ENCODE results near the gene CDH6. TPM values are rescaled to one million over a fixed set of nuclear protein-coding genes. Genes with fewer than 3 reads are reported as not detected.

The CDH6 gene
- polyA plus RNA-seq, 1 of the 3 experiments (the other 2 are of a cell fraction) = 1.1 TPM

GRCh38 chr5:31173614-31174013 is 19.9 kb upstream of the CDH6 start:
- Histone ChIP-seq H3K9me2 (no peaks in the 10 kb centered on the region), H2AFZ (ENCODE audit: low read depth) (no peak overlapping the region), H3K4me3 (ENCODE audit: low read depth in 2 of 2, low read length in 1 of 2) (no peak overlapping the region), H4K20me1 (ENCODE audit: insufficient read depth) (no peaks in the 10 kb centered on the region), H3K4me2 (no peak overlapping the region), H3K9ac (no peak overlapping the region), H3K4me1 (ENCODE audit: control insufficient read depth in 1 of 2, insufficient read depth in 2 of 2, low read depth in 1 of 2, low read length in 1 of 2) (no peaks in the 10 kb centered on the region), H3K27ac (ENCODE audit: low read depth in 2 of 2, low read length in 1 of 2) (no peak overlapping the region), H3F3A (replicated peaks; ENCODE audit: insufficient read depth) (no peaks in the 10 kb centered on the region), H3K27me3 (ENCODE audit: insufficient read depth) (no peaks in the 10 kb centered on the region; the same call in none of the 2 replicates), H3K79me2 (ENCODE audit: insufficient read depth) (no peaks in the 10 kb centered on the region), H3K9me3 (no peaks in the 10 kb centered on the region), H3K36me3 (replicated peaks in 1 of 2; ENCODE audit: control insufficient read depth in 1 of 2, insufficient read depth in 2 of 2, low read length in 1 of 2) (no peaks in the 10 kb centered on the region)
- ChIA-PET POLR2A (no interaction called here), CTCF (interaction anchor here (3.3 kb wide), 1 partner anchor 14 kb away, joined by 19 read pairs; no protein-coding TSS in a partner anchor)
- WGBS (ENCODE audit: low lambda C conversion rate) = 27% methylated on average over 3 of the region's 3 CpGs
- DNase-seq = no peak
- TF ChIP-seq ZBTB33 (IDR thresholded peaks at IDR 0.05; ENCODE audit: borderline replicate concordance, low read depth) (no peak), POLR2AphosphoS5 (IDR thresholded peaks at IDR 0.05; ENCODE audit: low read depth, low read length) (no peak), SIN3A (IDR thresholded peaks at IDR 0.05; ENCODE audit: borderline replicate concordance, low read depth, low read length) (no peak), TAF1 (IDR thresholded peaks at IDR 0.05; ENCODE audit: borderline replicate concordance, low read depth, low read length) (no peak), RFX5 (IDR thresholded peaks at IDR 0.05; ENCODE audit: low read length) (no peak)

- Histone ChIP-seq H3K4me2 (no peak overlapping the region), H3K79me2 (ENCODE audit: insufficient read depth) (no peaks in the 10 kb centered on the region), H3F3A (replicated peaks; ENCODE audit: insufficient read depth) (no peaks in the 10 kb centered on the region), H3K4me3 (ENCODE audit: low read depth in 2 of 2, low read length in 1 of 2) (no peak overlapping the region), H2AFZ (ENCODE audit: low read depth) (no peak overlapping the region), H3K9me3 (no peaks in the 10 kb centered on the region), H3K9ac (no peak overlapping the region), H4K20me1 (ENCODE audit: insufficient read depth) (no peaks in the 10 kb centered on the region), H3K36me3 (replicated peaks in 1 of 2; ENCODE audit: control insufficient read depth in 1 of 2, insufficient read depth in 2 of 2, low read length in 1 of 2) (no peaks in the 10 kb centered on the region), H3K27ac (ENCODE audit: low read depth in 2 of 2, low read length in 1 of 2) (no peak overlapping the region), H3K4me1 (ENCODE audit: control insufficient read depth in 1 of 2, insufficient read depth in 2 of 2, low read depth in 1 of 2, low read length in 1 of 2) (no peaks in the 10 kb centered on the region), H3K9me2 (no peaks in the 10 kb centered on the region), H3K27me3 (ENCODE audit: insufficient read depth) (no peaks in the 10 kb centered on the region; the same call in none of the 2 replicates)
- DNase-seq = no peak
- ChIA-PET CTCF (interaction anchor here (0.7 kb wide), 1 partner anchor 124 kb away, joined by 3 read pairs; no protein-coding TSS in a partner anchor), POLR2A (no interaction called here)
- WGBS (ENCODE audit: low lambda C conversion rate) = 19% methylated on average over 8 of the region's 8 CpGs
- TF ChIP-seq NFIC (IDR thresholded peaks at IDR 0.05; ENCODE audit: borderline replicate concordance) (no peak), CHD2 (IDR thresholded peaks at IDR 0.05; ENCODE audit: low read length, partially characterized antibody) (no peak), MEF2A (IDR thresholded peaks at IDR 0.05; ENCODE audit: borderline replicate concordance, low read depth) (no peak), FOXJ3 (CRISPR knock-in tag; IDR thresholded peaks at IDR 0.05) (no peak), GABPA (IDR thresholded peaks at IDR 0.05; ENCODE audit: low read depth) (no peak), NRF1 (IDR thresholded peaks at IDR 0.05; ENCODE audit: low read depth, low read length) (no peak)
Measured at GRCh38 chr5:31181376-31181987, 12.0 kb upstream of the CDH6 start.
